HG03378 (cell line): ENCODE data around the gene C6orf163.
A peak's percentile ranks its signal among the peaks of the same experiment; 100 is the strongest.
"Not testable (repeated sequence)": the region's sequence is repeated elsewhere in the genome, so short reads cannot be mapped to it uniquely, and the experiment has no call there.

Experiments
- ATAC-seq: cut with Tn5 transposase; IDR thresholded peaks from one replicate; pipeline ENCODE4 v1.9.1; 2021; ENCODE audit warnings: mild to moderate bottlenecking, moderate library complexity; ENCODE audit not compliant: unreplicated experiment

Gene C6orf163

GRCh38 chr6:87344731-87345130, at the start of gene C6orf163:
C6orf163 (plus strand) TSS chr6:87344813; CDS start chr6:87345100, 287 bp downstream.
- no peak for ATAC-seq

DNA sequence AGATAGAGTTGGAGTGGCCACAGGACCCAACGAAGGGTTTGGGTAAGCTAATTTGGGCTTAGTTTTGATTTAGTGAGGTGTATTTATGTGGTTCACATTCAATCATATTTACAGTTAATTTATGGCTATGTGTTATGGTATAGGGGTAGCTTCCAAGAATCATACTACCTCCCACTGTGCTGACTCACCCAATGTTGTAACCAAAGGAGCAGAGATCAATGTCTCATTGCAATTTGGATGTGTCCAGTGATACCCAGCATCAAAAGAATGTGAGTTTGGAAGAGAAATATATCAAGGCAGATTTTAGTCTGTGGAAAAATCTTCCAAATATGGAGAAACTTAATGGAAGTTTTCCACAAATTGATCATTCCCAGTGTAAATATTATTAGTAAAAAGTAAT, 47.5 kb upstream of the C6orf163 start:
- no peak for ATAC-seq

DNA sequence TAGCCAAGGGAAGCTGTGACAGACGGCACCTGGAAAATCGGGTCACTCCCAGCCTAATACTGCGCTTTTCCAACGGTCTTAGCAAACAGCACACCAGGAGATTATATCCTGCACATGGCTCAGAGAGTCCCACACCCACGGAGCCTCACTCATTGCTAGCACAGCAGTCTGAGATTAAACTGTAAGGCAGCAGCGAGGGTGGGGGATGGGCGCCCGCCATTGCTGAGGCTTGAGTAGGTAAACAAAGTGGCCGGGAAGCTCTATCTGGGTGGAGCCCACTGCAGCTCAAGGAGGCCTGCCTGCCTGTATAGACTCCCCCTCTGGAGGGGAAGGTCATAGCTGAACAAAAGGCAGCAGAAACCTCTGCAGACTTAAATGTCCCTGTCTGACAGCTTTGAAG, 43.3 kb upstream of the C6orf163 start:
- ATAC-seq, result not testable (repeated sequence)

DNA sequence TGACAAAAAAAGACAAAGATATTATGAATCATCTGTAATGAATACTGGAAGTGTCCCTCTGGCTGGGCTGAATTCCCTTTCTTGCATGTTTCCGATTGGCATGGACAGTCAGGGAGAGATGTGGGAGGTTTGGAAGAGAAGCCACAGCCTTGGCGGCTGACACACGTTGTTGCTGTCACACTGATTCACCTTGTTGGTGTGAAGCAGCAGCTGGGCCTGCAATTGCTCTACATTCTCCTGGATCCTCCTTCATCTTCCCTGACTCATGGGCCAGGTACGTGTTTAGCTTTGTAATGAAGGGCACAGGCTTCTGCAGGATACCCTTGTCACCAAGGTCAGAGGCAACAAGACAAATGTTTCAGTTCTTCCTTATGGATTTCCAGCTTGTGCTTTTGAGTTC, 35.6 kb upstream of the C6orf163 start:
- ATAC-seq, result no peak

GRCh38 chr6:87312860-87313259, 31.8 kb upstream of the C6orf163 start:
- no peak for ATAC-seq

- ATAC-seq, result no peak
Observed at GRCh38 chr6:87315071-87315470, 29.5 kb upstream of the C6orf163 start.

GRCh38 chr6:87319271-87319987, 25.2 kb upstream of the C6orf163 start:
- no peak for ATAC-seq

GRCh38 chr6:87322304-87323212, 22.1 kb upstream of the C6orf163 start, which contains the start of gene SMIM8:
SMIM8 (plus strand) TSS chr6:87322588; CDS start chr6:87337032, 14,444 bp downstream.
- ATAC-seq, result peak; percentile 85

GRCh38 chr6:87323880-87324279, 20.7 kb upstream of the C6orf163 start:
- ATAC-seq, result not testable (repeated sequence)

DNA sequence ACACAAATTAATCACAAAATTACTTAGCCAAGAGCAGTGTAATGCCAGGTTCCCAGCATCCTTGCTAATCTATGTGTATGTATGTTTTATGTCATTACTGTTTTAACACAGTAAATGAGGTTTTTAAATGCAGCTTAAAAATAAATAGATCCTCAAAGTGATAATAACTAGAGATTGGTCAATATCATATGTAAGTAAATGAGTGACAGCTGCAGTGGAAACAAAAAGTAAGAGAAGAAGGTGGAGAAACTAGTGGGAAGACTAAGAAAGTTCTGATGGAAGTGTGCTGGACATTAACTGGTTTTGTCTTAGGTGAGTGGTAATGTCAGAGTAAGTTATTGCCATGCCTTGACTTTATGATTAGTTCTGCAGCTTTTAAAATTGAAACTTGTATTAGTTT, 13.7 kb upstream of the C6orf163 start:
- ATAC-seq, result no peak

DNA sequence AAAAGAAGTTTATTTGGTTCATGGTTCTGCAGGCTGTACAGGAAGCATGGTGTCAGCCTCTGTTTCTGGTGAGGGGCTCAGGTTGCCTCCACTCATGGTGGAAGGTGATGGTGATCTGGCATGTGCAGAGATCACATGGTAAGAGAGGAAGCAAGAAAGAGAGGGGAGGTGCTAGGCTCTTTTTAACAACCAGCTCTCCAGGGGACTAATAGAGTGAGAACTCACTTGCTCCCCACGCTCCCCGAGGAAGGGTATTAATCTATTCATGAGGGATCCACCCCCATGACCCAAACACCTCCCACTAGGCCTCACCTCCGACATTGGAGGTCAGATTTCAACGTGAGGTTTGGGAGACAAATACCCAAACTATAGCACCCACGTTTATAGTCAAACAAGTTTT, 11.6 kb upstream of the C6orf163 start:
- ATAC-seq, result no peak

DNA sequence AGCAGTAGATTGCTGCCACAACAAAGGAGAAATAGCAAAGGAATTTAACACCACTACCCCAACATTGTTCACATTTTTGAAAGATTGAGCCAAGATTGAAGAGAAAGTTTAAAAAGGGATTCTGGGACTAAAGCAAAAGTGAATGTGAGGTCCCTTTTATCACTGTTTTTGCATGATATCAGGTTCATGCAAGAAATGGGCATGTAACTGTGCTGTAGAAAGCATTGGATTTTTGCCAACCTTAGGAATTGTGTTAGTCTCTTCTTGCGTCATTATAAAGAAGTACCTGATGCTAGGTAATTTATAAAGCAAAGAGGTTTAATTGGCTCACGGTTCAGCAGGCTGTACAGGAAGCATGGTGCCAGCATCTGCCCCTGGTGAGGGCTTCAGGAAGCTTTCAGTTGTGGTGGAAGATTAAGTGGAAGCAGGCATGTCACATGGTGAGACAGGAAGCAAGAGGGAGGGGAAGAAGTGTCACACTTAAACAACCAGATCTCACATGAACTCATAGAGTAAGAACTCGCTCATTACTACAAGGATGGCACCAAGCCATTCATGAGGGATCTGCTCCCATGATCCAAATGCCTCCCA, 10.9 kb upstream of the C6orf163 start:
- ATAC-seq, result no peak

DNA sequence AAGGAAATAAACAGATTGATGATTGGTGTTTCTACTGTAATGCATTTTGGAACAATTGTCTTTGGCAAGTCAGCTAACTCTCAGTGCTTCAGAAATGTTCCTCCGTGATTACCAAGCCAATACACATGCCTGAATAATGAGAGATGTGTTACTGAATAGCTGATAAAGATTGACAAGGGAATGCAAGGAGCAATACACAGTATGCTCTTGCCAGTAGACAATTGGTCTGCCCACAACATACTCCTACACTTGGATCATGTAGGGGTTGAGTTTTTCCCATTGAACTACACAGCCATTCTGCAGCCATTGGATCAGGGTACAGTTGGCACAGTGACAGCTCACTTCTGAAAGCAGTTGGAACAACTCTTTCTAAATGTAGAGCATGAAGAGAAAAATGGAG, 9.9 kb upstream of the C6orf163 start:
- ATAC-seq, result no peak

GRCh38 chr6:87336367-87336766, 8.2 kb upstream of the C6orf163 start:
- ATAC-seq, result no peak

DNA sequence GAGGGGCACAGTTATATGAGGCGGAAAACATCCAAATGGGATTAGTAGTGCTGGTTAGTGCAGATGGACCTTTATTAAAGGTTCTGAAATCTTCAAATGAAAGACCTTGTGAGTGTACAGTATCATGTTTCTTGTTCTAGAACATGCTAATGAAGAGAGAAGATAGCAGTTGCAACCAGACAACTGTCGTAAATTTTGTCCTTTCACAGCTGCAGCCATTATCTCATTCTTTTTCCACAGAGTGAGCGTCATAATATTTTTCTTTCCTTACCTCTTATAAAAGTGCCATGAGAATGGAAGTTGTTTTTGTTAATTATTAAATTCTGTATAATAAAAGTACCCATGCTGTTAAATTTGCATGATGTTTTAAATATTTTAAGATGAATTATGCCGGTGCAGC, 4.4 kb upstream of the C6orf163 start:
- no peak for ATAC-seq

GRCh38 chr6:87341158-87341557, 3.5 kb upstream of the C6orf163 start:
- no peak for ATAC-seq

GRCh38 chr6:87341899-87342298, 2.7 kb upstream of the C6orf163 start:
- peak; percentile 98 for ATAC-seq

DNA sequence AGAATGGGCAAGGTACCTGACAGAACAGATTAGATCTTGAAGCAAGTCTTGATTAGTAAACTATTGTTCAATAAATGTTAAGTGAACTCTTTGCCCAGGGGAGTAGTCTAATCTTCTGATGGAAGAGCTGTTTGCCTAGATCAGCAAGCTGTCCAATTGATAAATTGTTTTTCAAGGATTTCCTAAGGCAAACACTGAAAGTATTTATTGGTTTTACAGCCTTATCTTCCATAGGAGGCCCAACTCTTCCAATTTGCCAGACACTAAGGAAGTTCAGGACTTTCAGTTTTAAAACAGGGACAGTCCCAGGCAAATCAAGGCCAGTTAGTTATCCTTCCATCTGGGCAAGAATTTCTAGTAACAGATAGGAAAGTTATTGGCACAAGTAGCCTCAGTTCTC, 1.8 kb upstream of the C6orf163 start:
- ATAC-seq, result no peak

GRCh38 chr6:87346700-87347099, 2.1 kb downstream of the C6orf163 start:
- no peak for ATAC-seq

DNA sequence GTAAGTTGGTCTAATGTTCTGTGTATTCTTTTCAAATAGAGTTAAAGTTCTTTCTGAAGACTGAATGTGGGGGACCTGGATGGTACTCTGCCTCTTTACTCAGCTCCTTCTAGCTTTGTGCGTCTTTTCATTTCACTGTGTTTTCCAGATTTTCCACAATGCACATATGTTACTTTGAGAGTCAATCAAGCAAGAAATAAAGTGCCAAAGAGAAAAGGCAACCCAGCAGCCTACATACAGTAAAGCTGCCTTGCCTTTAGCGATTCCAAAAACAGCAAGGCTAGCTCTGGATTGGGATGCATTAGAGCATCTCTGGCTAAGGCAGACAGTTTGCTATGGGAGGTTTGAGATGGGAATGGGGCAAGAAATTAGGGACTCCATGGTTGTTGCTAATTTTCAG, 5.3 kb downstream of the C6orf163 start:
- no peak for ATAC-seq

GRCh38 chr6:87350516-87350915, 5.9 kb downstream of the C6orf163 start:
- no peak for ATAC-seq

GRCh38 chr6:87351583-87351982, 7.0 kb downstream of the C6orf163 start:
- no peak for ATAC-seq
